HPDE6-E6E7 (cell line): ENCODE results near the gene JUND.

Experiments
- DNase-seq: peaks from one replicate; pipeline ENCODE4 v3.0.0; 2011; ENCODE audit warnings: missing footprints; ENCODE audit errors: extremely low spot score

Gene JUND

DNA sequence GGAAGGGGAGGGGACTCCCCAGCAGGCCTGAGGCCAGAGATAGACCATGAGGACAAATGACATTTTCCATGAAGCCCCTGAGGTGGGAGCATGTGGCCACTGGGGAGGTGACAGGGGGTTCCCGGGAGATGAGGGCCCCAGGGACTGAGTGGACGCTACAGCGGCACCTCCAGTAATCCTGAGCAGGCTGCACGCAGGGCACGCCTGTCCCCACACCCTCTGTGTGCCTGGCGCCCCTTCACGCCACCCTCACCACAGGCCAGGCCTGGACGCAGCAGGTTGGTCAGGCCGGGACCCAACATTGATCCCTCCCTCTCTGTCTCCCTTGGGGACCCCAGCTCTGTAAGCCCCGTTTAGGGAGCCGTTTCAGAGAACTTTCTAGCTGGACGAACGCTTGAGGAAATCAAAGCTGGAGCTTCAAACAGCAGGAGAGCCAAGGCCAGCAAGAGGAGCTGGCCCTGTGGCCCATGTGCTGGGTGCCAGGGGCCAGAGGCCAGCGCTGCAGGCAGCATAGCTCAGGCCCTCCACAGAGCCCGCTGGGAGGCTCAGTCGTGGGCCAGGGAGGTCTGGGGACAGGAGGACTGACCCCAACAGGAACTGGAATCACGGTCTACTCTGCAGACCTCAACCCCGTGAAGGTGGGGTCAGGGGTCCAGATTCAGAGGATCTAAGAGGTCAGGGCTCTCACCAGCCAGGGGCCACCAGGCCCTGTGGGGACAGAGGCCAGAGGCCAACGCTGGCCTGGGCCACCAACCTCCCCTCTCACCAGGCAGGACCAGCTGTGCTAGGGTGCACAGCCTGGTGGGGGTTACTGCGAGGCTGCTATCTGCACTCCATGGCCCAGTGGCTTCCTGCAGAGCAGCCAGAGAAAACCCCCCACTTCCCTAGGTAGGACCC lies 26.9 kb upstream of the JUND start:
- DNase-seq, result no peak

DNA sequence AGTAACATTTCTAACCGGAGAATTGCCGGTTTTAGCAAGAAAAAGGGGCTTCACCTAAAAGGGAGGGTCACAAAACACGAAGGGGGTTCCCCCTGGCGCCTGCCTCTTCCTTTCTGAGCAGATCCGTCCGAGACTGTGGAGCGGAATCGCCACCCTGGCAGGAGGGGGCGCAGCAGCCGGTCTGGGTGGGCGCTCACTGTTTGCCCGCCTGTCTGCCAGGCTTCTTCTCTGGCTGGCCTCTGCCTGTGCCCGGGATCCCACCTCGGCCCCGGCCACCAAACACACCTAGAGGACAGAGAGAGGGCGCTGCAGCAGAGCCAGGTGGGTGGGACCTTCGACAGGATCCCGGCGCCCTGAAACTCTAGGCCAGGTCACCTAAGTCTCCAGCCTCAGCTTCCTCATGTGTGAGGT lies 25.9 kb upstream of the JUND start:
- no peak for DNase-seq

DNA sequence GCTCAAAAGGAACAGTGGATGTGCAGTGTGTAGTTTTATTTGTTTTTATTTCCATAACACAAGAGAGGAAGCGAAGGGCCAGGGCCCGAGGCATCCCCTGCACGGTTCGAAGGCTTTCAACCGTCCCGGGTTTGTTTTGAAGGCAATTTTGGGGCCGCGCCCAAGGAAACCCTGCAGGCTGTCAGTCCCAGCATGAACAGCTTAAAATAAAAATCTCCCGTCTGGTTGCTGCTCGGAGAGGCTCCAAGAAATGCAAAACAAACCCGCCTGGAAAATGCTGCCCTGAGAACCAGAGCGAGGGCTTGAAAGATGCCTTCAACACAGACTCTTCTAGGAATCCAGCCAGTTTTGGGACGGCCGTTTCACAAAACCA lies 25.5 kb upstream of the JUND start:
- DNase-seq, result no peak

DNA sequence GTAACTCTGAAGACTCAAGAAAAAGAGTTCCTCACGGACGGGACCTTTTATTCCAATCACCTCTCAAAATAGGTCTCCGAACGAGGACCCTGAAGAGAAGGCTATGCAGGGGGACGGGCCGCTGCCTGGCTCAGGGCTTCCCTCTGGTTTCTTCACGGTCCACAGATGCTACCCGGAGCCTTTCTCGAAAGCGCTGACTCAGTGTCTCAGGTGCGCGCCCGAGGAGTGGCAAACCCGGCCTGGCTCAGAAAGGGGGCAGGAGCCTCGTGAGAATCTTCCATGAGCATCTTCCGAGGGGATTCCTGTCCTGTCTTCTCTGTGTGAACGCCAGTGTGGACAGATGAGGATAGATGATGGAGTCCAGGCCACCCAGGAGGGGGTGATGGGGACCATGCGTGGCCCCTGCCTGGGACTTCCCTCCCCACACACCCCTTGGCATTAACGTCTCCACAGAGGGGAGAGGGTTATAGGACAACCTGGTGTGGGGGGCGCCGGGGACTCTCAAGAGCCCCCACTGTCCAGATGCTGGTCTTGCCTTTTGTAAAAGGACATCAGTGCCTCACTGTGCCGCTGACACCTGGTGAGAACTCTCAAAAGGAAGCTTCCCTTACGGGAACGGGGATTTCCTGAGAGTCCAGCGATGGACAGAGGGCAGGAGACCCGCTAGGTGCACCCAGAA lies 24.9 kb upstream of the JUND start:
- DNase-seq, result no peak

DNA sequence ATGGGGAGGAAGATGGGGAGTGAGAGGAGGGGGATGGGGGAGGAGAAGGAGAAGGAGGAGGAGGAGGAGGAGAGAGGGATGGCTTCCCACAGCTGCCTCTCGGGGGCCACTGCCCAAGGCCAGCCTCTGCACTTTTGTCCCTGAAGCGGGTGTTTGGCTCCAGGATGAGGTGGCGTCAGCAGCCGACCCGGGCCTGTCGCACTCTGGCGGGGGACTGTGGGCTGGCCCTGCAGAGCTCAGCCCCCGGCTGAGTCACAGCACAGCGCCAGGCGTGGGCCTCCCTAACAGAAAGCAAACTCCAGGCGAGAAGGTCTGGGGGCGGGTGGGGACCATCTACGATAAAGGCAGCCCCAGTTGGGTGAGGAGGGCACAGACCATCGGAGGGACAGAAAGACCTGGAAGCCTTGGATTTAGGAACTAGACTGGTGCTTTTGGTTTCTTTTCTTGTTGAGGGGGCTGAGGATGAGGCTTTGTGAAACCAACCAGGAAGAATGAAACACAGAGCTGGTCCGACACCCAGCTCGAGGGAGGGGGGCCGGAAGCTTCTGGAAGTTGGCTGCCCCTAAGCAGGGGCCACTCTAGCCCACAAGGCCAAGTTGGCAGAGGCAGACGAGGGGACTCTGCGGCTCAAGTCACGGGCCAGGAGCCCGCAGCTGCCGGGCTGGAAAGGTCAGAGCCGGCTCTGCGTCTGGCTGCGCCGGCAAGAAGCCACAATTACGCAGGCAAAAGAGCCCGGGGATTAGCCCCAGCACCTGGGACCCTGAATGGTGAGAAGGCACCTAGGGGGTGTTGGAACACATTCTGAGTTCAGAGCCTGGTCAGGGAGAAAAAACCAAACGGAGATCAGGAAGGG lies 23.3 kb upstream of the JUND start:
- peak; percentile 76 for DNase-seq

DNA sequence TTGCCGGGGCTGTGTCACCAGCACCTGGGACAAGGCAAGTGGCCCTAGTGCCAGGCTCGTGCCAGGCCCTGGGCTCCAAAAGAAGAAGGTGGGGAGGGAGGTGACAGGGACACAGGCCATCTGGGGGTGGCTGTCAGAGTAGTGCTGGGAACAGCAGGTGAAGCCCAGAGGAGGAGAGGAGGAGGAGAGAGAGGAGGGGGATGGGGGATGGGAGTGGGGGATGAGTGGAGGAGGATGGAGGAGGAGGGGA lies 22.7 kb upstream of the JUND start:
- DNase-seq, result no peak

DNA sequence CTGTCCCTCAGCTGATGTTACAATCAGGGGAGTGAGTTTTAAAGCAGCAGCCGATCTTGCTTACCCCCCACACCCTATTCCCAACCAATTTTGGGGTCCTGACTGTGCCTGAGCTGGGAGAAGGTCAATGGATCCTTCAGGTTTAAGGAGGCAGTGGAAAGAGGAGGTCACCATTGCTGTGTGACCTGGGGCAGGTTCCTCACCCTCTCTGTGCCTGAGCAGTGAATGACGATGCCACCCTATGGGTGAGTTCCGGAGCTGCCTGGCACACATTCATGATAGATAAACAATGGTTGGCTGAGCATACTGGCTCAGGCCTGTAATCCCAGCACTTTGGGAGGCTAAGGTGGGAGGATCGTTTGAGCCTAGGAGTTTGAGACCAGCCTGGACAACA lies 20.3 kb upstream of the JUND start:
- no peak for DNase-seq

DNA sequence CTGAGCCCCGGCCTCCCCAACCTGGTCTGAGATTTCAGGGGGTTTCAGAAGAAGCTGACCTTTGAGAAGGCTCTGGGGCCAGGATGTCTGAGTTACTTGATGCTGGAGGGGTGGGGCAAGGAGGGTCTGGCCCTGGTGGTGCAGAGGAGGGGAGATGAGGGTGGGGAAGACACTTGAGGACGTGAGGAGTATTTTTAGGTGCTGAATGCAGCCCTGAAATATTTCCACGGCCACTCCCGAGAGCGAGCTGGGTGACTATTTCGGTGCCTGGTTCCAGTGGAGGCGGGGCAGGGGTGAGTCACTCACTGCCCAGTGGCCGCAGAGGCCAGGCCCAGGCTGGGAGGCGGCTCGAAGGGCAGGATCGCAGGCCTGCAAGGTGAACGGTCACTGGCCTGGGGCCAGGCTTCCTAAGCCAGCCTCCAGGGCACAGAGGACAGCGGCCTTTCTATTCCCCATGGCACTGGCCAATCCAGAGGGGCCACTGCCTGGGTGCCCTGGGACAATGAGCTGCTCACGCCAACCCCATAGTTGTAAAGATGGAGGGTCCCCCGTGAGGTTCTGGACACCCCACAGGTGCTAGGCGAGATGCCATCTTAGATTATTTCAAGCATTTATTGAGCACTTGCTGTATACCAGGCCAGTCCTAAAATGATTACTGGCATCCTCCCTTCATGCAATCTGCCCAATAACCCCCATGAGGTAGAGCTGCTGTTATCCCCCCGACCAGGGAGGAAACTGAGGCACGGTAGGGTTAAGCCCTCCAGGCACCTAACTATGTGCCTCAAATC lies 19.7 kb upstream of the JUND start:
- no peak for DNase-seq

DNA sequence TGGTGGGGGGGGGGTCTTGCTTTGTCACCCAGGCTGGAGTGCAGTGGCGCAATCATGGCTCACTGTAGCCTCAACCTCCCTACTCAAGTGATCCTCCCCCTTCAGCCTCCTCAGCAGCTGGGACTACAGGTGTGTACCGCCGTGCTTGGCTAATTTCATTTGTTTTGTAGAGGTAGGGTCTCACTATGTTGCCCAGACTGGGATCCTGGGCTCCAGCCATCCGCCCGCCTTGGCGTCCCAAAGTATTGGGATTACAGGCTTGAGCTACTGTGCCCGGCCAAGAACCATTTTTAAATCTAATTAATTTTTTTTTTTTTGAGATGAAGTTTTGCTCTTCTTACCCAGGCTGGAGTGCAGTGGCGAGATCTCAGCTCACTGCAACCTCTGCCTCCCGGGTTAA lies 18.2 kb upstream of the JUND start:
- DNase-seq, result no peak

DNA sequence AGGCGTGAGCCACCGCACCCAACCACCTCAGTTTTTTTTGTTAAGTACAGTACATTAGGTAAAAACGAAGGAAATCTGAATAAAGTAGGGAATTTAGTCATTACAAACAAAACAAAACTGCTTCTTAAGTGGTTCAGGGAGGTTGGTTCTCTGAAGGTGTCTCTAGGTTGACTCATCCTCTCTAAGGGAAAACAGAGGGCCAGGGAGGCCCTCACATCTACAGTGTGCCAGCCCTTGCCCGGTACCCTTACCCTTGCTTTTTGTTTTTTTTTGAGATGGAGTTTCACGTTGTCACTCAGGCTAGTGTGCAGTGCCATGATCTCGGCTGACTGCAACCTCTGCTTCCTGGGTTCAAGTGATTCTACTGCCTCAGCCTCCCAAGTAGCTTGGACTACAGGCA lies 17.2 kb upstream of the JUND start:
- no peak for DNase-seq

DNA sequence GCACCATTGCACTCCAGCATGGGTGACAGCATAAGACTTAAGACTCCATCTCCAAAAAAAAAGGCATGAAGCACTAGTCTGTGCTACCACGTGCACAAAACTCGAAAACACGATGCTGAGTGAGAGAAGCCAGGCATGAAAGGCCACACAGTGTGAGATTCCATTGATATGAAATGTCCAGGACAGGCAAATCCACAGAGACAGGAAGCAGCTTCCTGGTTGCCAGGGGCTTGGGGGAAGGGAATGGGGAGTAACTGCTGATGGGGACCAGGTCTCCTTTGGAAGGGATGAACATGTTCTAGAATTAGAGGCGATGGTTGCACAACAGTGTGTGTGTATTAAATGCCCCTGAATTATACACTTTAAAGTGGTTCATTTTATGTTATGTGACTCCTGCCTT lies 15.9 kb upstream of the JUND start:
- no peak for DNase-seq

DNA sequence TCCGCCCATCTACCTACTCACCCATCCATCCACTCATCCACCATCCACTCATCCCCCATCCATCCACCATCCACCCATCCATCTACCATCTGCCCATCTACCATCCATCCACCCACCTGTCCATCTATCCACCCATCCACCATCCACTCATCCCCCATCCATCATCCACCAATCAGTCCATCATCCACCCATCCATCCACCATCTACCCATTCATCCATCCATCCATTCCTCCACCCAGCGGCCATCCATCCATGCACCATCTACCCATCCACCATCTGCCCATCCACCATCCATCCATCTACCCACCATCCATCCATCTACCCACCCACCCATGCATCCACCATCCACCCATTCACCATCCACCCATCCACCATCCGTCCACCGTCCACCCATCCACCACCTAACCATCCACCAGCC lies 13.6 kb upstream of the JUND start:
- DNase-seq, result no peak

DNA sequence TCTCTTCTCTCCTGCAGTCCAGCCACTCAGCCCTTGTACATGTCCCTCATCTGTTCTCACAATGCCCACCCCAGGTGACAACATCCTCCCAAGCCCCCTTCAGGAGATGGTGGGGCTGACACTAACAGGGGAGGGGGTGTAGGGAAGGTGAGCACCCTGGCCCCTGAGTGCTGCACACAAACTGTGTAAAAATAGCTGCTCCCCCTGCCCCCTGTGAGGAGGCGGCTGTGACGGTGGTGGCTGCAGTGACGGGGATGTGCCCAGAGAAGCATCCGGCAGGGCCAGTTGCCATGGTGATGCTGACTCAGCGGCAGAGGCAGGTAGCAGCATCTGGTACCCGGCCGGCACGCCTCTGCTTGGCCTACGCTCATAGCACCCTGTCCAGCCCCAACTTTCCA lies 13.0 kb upstream of the JUND start:
- peak; percentile 78 for DNase-seq

DNA sequence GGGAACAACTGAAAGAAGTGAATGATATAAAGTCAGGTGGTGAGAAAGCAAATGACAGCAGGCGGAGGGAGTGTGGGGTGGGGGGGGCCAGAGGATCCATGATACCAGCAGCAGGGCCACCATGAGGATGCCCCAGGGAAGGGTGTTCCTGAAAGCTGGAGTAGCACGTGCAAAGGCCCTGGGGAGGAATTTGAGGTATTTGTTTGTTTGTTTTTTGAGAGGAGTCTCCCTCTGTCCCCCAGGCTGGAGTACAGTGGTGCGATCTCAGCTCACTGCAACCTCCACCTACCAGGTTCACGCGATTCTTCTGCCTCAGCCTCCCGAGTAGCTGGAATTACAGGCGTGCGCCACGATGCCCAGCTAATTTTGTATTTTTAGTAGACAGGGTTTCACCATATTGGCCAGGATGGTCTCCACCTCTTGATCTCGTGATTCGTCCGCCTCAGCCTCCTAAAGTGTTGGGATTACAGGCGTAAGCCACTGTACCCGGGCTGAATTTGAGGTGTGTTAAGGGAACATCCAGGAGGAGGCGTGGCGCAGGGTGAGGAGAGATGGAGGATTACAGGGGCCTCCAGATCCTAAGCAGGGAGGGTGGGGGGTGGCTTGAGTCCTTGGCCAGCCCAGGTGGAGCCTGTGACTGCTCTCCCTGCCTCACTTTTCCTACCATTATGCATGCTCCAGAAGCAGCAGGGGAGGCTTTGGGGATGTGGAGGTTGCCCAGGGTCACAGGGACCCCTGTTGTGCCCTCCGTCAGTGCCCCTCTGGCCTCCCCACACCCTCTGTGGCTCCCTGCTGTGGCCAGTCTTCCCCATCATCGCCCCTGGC lies 12.4 kb upstream of the JUND start:
- DNase-seq, result no peak

DNA sequence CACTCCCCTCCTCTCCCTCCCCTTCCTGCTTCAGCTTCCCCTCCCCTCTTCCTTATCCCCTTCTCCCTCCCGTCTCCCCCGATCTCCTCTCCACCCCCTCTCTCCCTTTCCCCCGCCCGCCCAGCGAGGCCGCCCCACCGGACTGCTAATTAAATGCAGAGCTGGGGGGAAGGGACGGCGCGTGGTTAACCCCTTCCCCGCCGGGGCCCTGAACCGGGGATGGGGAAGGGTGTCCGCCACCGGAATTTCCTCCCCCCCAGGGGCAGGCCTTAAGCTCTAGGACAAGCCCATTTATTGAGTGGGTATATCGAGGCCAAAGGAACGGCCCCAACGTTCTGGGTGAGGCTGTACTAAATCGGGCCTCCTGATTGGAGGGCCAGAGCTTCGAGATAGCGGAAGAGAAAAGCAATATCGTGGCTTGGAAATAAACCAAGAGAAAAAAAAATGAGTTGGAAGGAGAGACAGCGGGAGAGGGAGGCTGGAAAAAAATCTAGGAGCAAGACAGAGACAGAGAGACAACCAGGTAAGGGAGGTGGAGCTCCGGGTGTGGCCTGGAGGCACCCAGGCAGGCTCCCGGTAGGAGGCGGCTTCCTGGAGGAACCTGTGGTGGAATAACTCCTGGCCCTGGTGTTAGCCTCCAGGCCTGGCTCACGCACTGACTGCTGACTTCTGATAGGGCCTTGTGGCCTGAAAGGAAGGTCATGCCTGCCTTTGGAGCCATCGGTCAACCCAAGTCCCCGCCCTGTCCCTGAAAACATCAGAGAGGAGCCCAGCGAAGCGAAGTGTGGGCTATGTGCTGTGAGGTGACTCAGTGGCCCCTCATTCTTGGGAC lies 11.6 kb upstream of the JUND start:
- DNase-seq, result no peak

DNA sequence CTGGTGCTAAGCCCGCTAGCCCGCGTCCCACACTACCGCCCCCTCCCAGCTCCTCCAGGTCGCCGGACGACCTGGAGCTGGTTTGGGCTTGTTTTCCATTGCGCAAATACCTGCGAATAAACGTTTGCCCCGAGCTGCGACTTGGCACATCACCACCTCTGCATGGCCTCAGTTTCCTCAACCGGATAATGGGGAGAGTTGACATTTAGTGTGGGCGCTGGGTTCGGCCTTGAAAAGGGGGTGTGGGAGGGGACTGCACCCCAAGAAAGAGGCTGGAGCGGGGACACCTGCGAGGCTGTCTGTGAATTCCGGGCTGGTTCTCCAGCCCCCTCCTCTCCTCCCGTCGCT lies 11.0 kb upstream of the JUND start:
- DNase-seq, result no peak

DNA sequence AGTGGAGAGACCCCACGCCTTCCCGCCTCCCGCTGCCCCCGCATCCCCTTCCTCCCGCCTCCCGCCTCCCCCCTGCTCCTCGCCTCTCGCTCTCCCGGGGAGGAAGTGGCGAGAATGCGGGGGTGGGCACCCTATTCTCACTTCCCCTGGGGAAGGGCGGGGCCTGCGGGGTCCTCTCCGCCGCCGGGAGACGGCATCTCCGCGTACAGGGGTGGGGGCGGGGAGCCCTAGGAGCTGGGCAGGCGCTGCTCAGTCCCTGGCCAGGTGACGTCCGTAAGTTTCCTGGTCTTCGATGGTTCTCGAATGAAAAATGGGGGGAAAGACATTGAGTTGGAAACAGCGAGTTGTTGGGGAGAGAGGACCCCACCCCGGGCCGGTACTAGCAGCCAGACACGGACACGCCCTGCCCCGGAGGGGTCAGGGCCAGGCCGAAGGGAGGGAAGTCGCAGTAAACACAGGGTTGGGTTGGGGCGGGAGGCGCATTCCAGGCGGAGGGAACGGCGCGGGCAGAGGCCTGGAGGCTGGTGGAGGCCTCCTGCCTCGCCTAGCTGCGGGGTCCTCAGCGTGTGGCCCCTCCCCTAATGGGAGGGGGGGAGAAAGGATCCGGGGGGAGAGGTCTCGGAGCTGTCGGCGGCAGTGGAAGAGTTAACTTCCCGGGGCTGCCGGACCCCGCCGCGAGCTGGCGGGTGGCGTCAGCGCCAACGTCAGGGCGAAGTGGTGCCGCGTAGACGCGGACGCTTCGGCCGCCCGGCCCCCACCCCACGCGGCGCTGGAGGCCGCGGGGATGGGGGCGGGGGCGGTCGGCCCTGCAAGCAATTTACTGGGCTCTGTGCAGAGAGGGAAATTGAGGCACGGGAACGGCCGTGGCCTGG lies 10.4 kb upstream of the JUND start:
- no peak for DNase-seq

DNA sequence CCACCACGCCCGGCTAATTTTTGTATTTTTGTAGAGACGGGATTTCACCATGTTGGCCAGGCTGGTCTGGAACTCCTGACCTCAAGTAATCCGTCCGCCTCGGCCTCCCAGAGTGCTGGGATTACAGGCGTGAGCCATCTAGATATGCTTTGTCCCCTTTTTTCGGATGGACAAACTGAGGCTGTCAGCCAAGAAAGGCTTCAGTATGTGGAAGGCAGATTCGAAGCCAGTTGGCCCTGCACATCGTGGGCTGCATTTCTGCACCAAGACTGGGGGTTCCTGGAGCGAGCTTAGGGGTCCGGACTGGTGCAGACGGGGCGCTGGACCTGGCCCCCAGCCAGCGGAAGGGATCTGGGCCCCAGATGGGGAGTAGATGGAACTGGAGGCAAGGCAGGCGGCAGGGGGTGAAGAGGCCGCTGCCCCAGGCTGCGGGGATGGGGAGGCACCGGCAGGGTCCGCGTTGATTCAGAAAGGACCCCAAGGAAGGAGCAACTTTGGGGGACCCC lies 9.7 kb upstream of the JUND start:
- no peak for DNase-seq
